Activated gamma-delta T cell treated with anti-CD3 and anti-CD28 coated beads, Interleukin-2, amount 50 U/mL, for 16 hours (primary cell): ENCODE measurements around the gene FAM81B.

Experiments used
- DNase-seq: peaks from one replicate; pipeline ENCODE4 v3.0.0-alpha.2; 2020; ENCODE audit warnings: low read depth

Gene FAM81B

DNA sequence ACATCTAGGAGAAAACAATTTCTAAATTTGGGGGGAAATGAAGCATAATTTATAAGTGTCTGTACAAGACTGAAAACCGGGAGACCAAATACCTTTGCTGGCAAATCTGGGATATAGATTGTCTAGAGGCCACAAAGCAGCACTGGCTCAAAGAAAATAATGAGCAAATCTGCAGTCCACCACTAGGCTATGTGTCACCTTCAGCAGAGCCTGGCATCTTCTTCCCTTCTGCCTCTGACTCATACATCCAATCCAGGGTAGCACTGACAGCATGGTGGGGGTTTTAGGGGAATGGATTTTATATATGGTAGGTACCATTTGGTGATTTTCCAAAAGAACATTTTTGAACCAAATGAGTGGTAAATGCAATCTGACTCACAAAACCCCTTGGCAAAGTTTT is 12.8 kb downstream of the FAM81B start:
- no peak for DNase-seq

DNA sequence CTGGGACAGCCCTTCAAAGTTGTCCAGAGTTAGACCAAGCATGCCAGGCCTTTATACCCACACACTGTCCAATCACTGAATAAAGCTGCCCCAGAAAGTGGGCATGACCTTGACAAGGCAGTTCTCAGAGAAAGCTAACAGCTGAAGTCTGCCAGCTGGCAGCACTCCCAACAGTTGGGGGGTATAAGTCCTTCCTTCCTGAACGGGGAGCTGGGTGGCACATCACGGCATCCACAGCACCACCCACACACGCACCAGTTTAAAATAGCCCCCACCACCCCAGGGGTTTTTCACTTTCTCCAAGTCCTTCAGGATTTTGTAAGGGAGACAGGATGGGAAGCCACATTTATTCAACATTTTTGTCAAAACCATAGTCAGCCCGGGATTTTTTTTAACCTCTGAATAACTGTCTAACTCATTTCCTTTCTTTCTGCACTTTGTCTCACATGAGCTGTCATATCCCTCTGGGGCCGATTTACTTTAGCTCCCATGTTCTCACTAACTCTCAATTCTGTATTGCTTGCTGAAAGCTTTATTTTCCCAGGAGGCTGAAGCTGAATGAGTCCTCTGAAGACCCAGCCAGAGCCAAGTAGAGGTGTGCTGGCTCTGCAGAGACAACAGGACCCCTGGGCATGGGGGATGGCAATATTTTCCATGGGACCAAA is 15.4 kb downstream of the FAM81B start:
- no peak for DNase-seq

DNA sequence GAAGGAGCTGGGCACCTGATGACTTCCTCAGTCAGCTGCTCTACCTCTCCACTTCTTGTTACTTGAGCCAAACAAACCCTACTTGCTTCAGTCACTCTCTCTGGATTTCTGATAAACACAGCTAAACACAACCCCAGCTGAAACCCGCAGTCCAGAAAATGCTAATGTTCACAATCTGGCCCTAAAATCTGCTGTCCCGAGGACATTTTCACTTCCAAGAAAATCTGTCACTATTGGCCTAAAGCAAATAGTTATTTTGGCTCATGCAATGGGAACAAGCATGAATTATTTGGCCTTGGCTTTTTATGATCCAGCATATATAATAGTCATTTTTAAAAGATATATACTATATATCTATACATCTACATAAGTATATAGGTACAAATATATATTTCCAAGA is 19.1 kb downstream of the FAM81B start:
- no peak for DNase-seq

DNA sequence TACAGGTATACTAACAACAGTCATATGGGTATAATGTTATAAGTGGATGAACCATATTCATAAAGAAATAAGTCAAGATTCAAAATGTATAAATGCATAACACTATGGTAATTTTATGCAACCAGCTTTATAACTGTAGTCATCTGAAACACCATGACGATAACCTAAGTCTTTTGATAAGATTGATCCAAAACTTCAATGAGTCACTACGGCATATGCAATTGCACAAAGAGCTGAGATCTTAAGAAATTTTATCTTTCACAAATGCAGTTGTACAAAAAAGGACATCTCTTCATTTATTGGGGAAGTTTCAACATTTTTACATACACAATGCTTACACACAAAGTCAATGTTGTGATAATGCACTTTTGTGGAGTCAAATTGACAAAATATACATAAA is 20.3 kb downstream of the FAM81B start:
- no peak for DNase-seq

DNA sequence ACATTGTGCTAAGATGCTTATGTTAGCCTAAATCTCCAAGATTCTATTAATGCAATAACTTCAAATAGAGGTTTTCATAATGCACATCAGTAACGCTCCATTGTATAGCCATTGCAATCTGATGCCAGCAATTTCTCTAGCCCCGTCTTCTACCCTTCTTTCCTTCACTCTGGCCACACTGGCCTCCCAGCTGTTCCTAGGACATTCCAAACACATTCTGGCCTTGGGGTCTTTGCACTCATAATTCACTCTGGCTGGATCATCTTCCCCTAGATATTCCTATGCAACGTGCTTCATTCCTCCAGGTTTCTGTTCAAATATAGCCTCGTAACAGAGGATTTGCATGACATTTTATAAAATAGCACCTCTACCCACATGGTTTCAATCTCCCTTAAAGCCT is 23.3 kb downstream of the FAM81B start:
- no peak for DNase-seq

DNA sequence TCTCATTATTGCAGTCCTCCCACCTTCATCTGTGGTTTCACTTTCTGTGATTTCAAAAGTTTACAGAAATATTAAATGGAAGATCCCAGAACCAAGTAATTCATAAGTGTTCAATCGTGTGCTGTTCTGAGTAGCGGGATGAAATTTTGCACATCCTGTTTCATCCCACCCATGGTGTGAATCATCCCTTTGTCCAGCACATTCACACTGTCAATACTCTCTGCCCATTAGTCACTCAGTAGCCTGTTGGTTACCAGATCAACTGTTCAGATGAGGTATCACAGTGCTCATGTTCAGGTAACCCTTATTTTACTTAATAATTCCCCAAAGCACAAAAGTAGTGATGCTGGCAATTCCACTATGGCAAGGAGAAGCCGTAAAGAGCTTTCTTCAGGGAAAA is 26.8 kb downstream of the FAM81B start:
- DNase-seq, result no peak

DNA sequence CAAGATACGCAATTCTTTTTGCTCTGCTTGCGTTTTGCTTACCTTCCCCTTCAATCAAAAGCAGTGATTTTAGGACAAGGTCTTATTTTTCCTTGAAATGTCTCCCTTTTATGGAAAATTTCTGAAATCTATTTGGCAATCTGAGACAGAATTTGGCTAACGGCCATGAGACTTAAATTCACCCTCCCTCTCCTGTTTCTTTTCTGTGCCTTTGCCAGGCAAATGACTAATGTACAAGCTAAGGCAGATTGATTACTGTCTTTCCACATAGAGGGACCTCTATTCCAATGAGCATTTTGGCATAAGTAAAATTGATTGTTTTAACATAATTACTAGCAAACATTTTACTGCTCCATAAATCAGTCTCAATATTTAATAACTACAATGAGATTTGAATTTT is 31.7 kb downstream of the FAM81B start:
- DNase-seq, result no peak

DNA sequence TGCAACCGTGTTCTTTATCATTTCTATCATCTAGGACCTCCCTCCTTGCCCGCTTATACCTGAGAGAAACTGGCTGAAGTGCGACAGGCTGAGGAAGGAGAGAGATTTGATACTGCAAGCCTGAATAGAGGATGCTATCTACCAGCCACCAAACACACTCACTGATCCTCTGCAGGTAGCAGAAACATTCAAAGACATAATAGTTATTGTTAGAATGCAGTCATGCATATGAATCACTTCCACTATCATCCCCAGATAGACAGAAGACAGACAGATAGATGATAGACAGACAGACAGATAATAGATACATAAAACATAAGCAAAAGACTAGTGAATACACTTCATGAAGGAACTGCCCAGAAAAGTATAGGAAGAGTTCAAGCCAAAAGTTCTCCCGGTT is 32.9 kb downstream of the FAM81B start:
- no peak for DNase-seq

DNA sequence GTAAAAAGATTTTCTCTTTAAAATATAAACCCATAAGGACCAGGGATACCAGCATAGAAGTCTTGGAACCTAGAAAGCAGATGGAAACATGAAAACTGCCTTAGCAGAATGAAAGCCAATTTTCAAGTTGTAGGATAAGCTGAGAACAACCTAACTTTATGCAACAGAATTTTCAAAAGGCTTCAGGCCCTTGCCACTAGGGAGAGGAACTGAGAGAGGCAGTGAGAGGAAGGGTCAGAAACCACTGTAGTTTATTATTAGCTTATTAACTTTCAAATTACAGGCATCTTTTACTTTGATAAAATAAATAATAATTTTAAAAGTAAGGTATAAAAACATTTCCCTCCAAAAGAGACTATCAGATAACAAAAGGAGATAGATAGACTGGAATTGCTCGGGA is 33.4 kb downstream of the FAM81B start:
- DNase-seq, result no peak

DNA sequence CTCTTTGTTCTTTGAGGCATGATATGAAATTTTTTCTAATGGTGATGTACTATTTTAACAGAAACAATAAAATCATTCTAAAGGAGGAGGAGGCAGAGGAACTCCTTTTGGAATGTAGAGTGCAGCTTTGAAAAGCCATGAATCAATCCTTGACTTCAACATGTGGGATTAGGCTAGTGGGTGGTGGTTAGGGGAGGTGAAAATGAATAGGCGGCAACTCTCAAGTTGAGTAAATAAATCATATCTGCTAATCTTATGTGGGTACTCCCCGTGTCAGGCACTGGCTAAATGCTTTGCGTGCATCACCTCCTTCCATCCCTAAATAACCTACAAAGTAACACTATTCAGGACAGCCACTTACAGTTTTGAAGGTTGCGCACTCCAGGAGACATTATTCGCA is 35.1 kb downstream of the FAM81B start:
- DNase-seq, result no peak

DNA sequence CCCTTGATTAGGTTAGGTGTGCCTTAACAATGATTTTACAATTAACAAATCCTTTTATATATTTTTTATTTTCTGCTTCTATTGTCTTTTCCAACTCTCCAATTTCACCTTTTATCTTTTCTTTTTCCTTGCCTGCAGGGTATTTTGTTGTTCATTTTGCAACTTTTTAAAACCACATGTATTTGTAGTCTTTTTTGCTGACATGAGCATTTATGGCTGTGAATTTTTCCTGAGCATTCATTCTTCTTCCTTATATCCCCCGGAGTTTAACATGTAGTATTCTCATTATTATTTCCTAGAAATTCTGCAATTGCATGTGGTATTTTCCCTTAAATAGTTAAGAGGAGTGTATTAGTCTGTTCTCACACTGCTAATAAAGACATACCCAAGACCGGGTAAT is 41.6 kb downstream of the FAM81B start:
- no peak for DNase-seq

DNA sequence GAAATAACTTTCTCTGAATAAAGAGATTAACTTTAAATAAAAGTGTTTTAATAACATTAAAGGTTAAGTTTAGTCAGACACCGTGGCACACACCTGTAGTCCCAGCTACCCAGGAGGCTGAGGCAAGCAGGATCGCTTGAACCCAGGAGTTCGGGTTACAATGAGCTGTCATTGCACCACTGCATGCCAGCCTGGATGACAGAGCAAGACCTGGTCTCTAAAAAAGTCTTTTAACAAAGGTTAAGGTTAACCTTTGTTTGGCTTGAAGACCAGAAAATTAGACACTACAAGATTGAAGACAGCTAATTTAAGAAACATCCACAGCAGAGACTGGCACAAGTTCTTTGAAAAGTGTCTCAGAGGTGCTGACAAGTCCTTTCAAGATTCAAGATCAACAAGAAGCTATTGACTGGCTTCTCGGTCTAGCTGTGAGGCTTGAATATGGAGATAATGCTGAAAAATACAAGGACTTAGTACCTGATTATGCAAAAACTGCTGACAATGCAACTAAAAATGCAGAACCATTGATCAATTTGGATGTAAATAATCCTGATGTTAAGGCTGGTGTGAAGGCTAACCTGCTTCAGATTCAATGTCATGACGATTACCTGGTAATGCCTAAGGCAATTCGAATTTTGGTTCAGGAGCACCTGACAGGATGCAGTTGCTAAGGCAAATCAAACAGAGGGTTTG is 48.8 kb downstream of the FAM81B start:
- no peak for DNase-seq

DNA sequence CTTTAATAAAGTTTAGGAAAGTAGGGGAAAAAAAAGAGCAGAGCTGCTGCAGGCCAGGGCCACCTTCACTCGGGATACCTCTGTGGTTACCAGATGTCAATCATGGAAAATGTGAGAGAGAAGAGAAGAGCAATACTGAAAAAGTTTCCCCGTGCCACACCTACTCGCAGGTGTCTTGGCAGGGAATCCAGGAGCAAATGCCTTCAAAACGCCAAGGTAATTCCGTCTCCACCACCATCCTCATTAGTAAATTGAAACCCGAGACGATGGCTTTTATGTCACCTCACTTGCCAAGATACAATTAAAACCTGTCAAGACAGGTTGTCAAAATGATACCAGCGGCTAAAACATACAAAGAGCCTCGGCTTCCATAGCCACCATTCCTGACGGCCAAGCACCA is 49.7 kb downstream of the FAM81B start:
- no peak for DNase-seq

DNA sequence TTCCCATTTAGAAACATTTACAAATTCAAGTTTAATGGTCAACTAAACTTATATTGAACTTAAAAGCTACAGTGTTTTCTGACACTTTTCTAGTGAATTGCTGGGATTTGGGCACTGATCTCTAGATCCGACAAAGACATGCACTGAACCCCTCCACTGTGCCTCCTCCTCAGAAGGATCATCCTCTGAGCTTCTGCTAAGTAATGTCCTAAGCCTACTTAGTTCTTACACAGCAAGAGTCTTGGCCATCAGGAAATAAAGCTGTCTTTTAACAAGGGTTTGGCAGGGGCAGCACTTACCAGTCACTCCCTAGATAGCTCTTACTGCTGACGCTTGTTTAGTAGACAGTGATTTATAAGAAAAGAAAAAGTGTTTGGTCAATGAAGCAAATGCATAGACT is 50.5 kb downstream of the FAM81B start:
- DNase-seq, result no peak

DNA sequence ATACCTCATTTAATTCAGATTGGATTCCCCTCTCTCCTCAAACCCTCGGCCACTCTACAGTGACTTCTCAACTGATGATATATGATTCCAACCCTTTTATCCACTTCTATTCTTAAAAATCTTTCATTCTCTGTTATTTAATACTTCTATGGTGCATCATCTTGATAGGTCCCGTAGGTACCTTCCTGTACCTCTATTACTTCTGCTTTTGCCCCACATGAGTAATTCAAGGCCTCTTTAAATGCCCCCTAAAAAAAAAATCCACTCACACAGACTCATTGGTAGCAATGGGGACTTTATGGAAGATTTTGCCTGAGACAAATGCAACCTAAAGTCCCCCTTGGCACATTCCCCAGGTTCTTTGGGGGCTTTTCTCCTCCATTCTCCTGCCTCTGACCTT is 54.3 kb downstream of the FAM81B start:
- no peak for DNase-seq

DNA sequence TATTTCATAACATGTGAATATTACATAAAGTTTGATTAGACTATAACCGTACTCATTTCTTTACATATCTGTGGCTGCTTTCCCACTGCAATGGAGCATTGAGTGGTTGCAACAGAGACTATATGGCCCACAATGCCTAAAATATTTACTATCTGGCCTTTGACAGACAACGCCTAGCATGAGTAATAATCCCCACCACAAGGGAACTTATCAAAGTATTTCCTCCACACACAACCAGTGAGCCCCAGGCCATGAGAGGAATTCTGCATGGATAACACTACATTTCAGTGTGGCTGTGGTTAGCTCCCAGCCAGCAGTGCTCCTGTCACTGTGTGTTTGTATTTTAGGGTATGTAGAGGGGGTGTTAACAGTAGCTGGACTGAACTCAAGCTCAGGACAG is 54.8 kb downstream of the FAM81B start:
- no peak for DNase-seq

DNA sequence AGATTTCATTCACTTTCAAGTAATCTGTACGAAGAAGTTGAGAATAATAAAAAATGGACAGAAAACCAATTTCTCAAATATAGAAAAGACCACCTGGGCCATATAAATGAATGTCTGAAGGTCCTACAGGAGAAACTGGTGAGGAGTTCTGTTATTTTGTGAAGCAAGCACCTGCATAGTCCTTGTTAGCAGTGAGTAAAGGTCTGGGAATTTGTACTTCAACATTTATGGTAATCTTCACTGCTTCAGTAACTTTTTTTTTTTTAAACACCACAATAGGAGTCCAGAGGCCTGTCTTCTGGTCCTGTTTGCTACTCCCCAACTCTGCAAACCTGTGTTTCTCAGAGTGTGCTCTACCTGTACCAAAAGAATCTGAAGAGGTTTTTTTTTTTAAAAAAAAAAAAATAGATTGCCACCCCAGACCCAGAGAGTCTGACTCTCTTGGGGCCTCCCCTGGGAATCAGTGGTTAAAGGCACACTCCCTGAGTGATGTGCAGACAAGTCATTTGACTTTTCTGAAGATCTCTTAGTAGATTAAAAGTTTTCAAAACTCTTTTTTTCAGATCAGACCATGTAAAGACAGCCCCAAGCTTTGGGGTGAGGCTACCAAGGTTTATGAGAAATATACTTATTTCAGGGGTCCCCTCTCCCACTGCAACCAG is 55.5 kb downstream of the FAM81B start:
- DNase-seq, result no peak

DNA sequence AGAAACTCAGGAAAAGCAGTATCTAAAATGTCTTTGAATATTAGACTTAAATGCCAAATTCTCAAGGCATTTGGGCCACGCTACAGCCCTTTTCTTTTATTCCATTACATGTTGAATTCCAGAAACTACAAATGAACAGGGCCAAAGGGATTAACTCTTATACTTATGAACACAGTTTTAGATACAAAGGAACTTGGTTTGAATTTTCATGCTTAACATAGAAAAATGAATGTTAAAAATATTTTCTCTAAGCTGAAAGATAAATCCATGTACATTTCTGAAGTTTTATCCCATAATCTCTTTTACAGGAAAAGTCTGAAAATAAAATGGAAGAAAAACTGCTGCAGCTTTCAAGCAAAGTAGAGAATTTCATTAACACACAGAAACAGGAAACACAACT is 56.8 kb downstream of the FAM81B start:
- DNase-seq, result no peak

DNA sequence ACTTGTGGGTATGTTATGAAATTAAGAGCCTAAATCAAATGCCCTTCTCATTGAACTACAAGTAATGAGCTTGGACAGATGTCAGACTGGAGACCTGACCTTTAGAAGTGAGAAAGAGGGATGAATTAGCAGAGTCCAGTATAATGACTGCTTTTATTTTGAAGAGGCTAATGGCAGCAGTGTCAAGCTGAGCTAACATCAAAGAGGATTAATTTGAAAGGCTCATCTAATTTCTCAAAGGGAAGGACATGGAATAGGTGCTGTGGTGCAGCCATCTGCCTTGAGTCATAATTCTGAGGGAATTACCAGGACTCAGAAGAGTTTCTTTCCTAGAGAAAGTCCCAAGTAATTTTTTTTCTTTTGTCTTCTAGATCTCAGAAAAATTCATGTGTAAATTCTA is 57.6 kb downstream of the FAM81B start:
- no peak for DNase-seq

DNA sequence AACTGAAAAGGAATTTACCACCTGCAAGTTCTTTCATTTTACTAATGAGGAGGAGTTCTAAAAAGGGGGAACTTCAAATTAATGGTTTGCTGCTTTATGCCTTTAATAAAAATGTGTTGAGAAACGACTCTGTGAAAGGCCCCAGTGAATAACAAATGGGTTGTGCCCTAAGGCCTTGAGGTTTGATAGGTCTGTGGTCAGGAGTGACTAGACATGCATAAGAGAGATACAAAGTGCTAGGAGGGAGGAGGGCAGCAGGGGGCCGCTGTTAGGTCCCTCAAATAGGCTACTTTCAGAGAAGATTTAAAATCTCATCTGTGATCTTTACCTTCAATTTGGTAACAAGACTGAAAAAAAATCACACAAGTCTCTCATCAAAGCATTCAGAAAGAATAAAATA is 58.3 kb downstream of the FAM81B start:
- no peak for DNase-seq

DNA sequence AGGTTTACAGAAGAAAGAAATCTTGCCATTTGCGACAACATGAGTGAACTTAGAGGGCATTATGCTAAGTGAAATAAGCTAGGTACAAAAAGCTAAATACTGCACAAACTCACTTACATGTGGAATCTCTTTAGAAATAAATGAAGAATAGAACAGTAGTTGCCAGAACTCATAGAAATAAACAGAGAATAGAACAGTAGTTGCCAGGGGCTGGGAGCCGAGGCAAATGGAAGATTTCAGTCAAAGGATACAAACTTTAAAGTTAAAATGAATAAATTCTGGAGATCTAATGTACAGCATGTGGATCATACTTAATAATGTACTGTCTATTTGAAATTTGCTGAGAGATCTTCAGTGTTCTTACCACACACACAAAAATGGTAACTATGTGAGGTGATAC is 63.4 kb downstream of the FAM81B start:
- DNase-seq, result no peak

DNA sequence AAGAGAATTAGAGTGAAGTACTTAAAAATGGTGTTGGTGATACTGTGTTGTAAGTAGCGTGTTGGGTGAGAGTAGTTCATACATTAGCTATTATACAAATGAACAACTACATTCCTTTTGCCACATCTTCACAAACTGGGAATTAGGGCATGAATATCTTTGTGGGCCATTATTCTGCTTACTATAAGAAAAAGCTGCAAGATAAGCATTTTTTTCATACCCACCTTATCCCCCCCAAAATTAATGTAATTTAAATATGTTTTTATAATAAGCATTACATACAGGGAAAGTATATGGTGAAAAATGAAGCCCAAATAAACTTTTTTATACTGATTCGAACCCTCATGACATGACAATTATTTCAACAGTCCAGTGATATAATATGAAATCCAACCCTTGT is 69.5 kb downstream of the FAM81B start:
- no peak for DNase-seq

DNA sequence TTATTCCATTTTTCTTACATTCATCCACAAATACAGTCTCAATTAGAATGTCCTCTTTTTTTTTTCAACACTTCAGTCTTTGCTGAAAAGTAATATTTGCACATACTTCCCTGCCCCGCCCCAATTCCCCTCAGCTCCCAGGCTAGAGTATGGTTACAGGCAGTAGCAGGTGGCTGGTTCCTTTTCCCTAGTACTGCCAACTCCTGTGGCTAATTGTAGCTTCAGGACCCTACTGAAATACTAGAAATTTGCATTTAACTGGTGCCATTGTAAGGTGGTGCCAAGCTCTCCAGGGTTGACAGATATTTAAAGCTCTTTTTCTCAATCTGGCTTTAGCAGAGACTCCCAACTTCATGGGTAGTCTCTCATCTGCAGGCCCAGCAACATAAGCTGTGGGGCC is 80.3 kb downstream of the FAM81B start:
- DNase-seq, result no peak

DNA sequence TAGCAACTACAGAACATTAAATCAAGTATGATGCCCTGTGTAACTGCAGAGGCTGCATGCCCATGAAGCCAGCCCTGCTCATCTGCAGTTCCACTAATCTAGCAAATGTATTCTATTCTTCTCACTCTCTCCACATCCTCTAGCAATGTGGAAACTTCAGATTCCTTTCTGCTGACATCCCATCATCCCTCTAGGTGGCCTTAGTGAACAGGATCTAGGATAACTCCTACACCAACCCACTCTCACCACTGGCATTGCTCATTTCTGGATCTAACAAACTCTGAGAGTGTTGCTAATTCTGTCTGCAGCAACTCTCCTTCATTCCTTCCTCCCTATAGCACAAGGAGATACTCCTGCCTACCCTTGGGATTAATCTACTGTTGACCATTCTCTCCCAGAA is 80.8 kb downstream of the FAM81B start:
- DNase-seq, result no peak
